ENCODE results near the gene THEM4.
A peak's percentile ranks its signal among the peaks of the same experiment; 100 is the strongest.

Gene THEM4

DNA sequence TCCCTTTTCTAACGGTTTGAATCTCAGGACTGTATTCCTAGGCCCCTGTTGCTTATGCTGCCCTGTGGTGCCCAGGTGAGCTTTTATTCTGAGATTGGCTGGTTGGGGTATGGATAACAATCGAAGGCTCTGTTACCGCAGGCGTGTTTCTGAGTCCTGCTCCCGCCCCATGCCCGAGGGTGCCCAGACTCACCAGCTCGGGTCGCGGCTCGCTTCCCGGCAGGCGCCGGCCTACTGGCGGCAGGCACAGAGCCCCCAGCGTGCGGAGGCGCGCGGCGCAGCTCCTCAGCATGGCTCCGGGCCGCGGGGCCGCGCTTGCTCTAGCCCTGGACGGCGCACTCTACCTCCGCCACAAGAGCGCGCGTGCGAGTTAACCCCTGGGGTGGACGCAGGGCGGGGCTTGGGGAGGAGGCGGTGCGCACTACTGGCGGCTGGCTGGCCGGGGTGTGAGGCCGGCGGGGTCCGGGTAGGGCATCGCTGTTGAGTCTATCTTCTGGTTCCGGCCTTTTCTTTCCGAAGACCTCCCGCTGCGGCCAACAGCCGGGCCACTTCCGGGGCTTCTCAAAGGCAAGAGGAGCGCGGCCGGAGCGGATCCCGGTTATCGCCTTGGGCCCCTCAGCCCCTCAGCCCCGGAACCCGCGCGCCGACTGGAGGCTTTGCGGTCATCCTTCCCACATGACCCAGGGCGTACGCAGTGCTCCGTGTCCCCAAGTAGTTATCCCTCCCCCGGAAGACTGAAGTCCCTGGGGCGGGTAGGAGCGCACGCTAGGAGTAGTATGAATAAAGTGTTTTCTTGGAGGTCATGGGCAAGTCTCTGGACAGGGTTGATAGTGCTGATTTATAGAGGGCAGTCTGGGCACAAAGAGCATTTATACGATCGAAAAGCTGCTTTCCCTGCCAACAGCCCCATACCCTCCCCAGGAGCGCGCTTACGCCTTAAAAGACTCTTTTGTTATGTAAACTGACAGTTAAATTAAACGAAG is at the start of gene THEM4:
Gene THEM4, minus strand, starts transcription at position 345 of the 983 bp plus-strand sequence. Its CDS starts 53 bp downstream, at position 292.
- DNase-seq (ENCODE audit: low spot score) = peak; percentile 91

DNA sequence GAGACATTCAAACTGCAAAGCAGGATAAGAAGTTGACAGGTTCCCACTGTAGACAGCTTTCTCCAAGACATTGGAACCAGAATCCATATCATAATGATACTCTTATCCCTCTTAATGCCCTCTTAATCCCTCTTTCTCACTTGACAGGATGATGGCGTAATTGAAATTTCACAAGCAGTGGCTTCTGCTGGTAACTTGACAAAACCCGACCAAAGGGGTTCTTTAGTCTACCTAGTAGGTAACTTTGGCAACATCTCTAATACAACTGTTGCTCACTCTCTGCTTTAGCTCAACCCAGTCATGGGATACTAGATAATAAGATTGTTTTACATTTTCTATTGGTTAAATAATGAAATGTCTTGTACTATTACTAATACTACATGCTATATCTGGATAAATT is 49.6 kb upstream of the THEM4 start:
- DNase-seq (ENCODE audit: low spot score) = no peak

DNA sequence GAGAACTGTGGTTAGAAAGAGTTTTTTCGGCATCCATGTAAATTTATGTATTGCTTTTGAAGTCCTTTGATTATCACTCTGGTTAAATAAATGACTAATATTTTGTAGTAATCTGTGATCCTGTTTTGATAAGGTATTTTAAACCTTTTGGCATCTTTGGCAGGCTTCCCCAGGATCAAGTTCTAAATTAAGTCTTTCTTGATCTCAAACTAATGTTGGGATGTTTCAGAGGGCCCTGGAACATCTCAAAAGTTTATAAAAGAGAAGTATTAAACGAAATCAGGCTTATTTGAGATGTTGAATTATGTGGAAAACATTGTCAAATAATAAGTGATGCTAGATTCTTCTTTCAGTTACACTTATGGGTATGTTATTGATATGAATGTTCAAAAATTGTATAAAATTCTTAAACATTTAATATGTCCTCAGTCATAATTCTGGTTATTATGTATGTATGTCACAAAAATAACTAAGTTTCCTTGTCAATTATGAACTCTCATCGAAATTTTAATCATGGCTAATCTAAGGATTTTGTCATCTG is 47.7 kb upstream of the THEM4 start:
- no peak for DNase-seq (ENCODE audit: low spot score)

DNA sequence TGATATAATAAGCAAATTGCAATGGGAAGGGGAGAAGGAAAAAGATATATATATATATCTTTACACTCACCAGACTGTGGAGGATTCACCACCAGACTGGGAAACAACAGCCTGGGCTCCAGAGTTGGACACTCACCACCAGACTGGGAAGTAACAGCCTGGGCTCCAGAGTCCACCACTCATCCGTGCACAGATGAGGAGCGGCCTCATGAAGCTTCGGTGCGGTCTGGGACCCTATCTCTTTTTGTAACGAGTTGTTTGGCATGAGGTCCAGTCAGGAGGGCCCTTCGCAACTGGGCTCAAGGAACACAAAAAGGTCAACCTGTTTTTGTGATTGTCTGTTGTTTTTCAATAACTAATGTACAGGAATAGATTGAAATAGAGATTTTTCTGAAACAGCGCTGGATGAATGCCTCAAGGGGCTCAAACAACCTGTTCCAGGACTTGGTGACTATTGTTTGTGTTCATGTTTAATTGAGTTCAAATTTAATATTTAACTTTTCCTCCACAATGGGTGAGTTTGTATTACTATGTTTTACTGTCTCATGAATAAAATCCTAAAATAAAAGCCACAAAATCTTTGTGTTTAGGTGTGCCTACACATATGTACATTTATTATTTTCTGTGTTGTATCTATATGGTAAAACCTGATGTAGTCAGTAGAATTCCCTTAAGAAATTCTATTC is 44.2 kb upstream of the THEM4 start:
- DNase-seq (ENCODE audit: low spot score) = no peak

DNA sequence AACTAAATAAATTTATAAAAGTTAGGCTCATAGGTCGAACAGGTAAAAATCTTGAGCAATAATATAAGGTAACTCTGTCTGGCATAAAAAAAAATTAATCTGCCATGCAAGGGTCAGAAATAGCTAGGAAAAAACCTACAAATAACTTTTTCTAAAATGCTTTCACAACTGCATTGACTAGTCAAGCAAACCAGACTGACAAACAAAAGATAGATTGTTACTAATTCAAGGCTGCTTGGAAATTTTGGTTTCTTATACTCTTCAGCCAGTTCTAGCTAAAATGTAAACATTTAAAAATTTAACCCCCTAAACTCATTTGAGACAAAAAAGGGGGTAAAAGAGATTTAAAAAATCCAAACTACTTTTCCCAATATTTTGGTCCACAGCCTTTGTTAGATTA is 43.5 kb upstream of the THEM4 start:
- DNase-seq (ENCODE audit: low spot score) = no peak

DNA sequence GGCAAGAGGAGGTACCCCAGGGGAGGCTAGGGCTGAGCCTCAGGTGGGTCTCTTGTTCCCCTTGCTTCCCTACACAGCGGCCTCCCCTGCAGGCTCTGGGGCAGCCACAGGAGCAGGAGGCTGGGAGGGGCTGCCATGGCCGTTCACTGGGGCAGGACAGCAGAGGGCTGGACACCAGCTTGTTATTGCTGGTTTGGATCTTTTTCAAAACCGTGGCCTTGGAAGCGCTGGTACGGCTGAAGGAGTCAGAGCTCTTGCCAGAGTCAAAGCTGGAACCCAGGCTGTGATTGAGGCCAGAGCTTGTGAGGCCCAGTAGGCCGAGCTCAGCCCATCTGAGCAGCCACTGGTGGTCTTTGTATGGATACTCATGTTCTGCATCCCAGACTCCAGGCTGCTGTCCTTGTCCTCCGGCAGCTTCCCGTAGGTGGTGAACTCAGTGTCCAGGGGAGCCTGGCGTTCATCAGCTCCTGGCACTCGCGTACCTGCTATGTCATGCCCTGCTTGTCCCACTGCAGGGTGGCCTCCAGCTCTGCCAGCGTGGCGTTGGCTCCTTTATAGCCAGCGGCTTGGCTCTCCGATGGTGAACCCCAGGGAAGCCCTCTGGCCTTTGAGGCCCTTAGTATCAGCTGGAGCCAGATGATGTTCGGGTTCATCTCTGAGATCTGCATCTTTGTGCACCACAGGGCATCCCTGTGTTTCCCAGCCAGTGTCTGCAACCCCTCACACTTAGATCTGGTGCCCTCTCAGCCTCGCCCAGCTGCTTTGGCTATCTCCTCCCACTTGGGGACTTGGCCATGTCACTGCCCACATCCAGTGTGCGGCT is 40.3 kb upstream of the THEM4 start:
- DNase-seq (ENCODE audit: low spot score) = no peak

DNA sequence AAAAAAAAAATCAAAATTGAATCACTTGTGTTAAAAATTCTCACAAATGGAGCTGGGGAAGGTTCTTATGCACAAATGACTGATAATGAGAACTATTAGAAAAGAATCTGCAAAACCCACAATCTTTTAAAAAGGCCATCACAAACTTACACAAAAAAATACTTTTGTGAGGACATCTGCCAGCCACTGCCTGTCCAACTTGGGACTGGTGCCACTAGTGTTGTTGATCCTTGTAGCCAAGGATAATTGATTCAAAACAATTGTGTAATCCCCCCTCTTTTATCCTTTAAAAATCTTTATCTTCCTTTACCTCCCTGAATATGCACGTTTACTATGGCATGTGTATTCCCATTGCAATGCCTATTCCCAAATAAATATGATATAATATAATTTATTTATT is 39.2 kb upstream of the THEM4 start:
- DNase-seq (ENCODE audit: low spot score) = no peak

DNA sequence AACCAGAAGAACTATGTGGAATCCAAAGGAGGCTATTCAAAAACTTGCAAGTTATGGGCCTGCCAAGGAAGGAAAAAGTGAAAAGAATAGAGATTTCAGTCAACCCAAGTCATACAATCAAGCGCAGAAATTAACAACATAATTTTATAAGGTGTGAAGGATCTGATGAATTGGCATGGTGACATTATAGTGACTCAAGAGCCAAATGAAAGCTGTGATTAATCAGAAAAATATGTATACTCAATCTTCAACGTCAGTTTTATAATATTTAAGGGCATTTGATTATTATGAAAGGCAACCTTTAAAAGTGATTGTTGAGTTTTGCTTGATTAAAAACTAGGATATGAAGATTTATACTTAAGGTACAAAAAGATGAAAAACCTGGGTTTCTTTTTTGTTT is 37.8 kb upstream of the THEM4 start:
- no peak for DNase-seq (ENCODE audit: low spot score)

DNA sequence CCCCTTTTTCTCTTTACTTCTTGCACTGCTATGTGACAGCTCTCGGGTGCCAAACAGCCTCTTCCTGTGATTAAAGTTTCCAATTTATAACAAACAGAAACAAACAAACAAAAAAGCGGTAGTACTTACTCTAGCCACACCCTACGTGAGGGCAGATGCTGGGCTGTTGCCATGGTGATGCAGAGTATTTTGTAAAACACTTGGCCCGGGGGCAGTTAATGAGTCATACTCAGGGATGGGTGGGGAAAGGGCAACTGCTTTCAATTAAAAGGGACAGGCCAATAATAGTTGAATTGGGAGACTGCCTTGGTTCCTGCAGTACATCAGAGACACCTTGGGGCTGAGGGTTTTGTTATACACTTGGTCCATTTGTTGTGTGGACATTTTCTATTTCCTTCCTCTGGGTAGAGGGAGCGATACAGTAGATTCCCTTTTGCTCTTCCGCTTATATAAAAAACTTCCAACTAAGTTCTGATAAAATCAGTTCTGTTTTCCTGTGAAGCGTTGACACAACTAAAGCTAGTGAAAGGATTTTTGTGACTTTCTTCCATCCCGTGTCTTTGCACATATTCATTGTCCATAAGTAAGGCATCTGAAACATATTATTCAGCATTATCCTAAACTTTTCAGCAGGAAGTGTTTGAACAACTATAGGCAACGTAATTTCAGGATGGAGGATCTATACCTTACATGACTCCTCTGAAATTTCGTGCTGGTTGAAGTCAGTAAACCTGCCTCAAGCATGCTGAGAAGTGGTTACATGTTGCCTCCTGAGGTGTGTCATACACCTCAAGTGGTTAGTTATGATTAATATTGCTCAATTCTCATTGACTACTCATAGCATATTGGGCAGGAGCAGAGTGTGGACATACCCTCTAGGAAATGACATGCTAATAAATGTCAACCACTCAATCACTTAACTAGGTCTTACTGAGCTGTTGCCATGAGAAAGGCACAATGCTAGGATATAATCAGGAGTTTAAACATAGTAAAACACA is 36.7 kb upstream of the THEM4 start:
- DNase-seq (ENCODE audit: low spot score) = peak; percentile 14

DNA sequence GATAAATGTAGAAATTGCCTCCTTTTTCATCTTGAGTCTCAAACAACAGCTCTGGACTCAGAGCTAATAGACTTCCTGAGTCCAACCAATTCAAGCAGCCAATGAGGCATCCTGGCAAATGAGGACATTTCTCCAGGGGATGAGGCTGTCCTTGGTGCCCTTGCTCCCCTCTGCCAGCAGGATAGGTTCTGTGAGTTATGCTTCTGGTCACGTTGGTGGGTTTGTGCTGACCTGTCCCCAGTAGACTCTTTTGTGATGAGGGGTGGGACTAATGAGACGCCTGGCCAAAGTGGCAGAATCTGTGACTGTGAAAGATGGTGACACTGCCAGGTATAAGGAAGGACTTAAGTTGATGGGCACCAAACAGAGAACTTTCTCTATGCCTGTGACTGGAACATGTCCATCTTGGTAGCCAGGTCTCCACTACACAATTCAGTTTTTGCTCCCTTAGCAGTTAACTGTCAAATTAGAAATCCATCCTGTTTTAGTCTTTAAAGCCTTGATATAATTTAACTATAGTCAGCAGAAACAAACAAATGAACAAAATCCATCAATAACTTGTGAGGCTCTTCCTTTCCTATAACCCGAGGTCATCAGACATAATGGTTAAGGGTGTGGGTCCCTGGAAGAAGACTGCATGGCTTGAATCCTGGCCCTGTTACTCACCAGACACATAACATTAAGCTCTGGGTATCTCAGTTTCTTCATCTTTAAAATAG is 35.7 kb upstream of the THEM4 start:
- DNase-seq (ENCODE audit: low spot score) = no peak

DNA sequence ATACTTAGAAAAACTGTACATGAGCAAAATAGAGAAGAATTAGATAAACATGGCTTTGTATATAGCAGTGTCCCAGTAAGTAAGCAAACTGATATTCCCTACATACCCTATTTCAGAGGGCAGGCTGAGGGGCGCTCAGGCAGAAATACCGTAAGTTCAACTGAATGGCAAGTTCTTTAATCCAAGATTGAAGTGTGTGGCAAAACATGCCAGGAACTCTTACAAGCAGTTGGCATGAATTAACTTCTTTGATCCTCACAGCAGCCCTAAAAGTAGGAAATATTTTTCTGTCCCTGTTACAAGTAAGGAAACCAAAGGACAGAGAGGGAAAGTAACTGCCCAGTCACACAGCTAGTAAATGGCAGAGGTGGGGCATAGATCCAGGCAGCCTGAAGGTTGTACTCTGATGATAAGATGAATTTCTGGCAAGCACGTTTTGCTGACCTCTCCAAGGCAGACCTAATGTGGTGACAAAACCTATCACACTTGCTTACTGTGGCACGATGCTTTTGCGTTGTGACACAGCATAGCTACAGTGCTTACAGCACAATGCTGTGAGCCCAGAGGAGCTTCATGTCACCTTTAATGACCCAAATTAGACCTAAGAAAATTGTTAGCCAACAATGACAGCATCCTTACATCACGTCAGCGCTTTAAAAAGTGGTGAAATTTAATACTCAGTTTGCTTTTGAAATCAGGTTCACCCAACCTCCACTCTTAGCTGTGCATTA is 35.0 kb upstream of the THEM4 start:
- no peak for DNase-seq (ENCODE audit: low spot score)

DNA sequence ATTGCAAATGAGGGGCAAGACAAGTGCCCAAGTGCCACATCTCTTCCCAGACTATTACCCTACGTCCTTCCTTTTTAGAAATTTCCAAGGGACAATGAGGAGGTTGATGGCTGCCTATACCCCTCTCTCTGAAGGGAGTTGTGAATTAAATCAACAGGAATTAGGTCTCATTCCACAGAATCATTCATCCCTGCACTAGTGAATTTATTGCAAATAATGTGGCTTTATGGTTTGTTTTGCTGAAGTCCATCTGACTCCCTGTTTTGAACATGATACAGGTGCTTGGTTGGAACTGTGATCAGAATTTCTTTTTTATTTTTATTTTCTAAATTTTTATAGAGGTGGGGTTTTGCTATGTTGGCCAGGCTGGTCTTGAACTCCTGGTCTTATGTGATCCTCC is 34.3 kb upstream of the THEM4 start:
- DNase-seq (ENCODE audit: low spot score) = no peak

DNA sequence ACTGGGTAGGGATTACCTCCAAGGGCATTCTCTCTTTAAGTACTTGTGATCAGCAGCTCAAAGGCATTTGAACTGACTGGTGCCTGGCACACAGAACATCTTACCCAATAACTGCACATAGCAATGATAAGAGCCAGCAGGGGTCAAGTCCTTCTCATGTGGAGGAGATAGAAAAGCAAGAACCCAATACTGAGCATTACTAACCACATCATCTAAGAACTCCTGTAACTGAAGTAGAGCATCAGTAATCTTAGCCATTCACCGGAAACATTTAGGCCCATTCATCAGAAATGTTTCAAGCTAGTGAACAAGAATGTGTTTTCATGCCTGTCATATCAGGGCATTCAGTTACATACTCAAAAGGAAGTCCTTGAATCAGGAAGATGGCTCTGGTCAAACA is 33.6 kb upstream of the THEM4 start:
- no peak for DNase-seq (ENCODE audit: low spot score)

DNA sequence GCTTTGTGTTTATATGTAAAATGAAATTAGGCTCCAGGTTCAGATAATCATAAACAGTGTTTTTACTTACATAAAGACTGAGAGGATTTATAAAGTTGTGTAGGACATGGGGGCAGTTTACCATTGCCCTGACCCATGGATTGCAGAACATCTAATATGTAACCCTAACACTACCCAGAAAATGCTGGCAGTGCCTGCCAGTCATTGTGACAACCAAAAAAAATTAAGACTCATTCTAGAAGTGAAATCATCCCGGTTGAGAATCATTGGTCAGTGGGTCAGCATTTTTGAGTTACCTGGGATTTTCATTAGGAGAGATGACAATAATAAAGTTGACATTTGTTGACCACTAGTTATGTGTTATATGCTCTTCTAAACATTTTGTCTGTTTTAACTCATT is 31.2 kb upstream of the THEM4 start:
- no peak for DNase-seq (ENCODE audit: low spot score)

DNA sequence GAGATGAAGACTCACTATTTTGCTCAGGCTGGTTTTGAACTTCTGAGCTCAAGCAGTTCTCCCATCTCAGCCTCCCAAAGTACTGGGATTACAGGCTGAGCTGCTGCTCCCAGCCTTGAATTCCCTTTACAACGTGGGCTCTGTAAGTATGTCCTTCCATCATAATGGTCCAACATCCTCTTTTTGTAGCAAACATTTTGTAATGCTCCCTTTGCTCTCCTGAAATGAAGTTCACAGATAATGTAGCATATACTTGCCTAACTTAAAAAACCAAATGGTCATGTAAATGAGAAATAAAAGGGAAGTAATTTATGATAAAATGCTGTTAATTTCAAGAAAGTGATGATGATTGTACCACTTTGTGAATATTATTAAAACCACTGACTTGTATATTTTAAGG is 30.5 kb upstream of the THEM4 start:
- no peak for DNase-seq (ENCODE audit: low spot score)

DNA sequence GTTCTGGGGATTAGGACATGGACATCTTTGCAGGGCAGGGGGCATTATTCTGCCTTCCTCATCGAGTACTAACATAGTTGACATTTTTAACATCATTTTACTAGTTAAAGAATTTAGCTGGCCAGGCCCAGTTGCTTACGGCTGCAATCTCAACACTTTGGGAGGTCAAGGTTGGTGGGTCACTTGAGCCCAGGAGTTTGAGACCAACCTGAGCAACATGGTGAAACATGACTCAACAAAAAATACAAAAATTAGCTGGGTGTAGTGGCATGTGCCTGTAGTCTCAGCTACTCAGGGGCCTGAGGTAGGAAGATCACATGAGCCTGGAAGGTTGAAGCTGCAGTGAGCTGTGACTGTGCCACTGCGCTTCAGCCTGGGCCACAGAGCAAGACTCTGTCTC is 29.8 kb upstream of the THEM4 start:
- DNase-seq (ENCODE audit: low spot score) = no peak

DNA sequence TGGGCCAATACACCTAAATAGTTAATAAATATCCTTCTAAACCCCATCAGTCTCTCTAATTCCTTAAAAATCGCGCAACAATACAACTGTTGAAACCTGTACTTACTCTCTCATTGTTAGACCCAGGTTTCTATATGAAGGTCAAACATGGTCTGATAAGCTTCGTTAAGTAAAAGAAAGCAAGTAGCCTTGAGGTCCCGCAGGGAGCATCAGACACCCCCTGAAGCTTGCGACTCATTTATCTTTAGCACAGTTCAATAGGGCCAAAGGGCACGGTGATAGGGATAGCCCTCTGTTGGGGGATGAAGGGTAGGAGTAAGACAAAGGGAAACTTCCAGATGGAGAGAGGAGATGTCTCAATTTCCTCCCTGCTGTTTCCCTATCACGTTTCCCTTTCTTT is 27.3 kb upstream of the THEM4 start:
- DNase-seq (ENCODE audit: low spot score) = no peak

DNA sequence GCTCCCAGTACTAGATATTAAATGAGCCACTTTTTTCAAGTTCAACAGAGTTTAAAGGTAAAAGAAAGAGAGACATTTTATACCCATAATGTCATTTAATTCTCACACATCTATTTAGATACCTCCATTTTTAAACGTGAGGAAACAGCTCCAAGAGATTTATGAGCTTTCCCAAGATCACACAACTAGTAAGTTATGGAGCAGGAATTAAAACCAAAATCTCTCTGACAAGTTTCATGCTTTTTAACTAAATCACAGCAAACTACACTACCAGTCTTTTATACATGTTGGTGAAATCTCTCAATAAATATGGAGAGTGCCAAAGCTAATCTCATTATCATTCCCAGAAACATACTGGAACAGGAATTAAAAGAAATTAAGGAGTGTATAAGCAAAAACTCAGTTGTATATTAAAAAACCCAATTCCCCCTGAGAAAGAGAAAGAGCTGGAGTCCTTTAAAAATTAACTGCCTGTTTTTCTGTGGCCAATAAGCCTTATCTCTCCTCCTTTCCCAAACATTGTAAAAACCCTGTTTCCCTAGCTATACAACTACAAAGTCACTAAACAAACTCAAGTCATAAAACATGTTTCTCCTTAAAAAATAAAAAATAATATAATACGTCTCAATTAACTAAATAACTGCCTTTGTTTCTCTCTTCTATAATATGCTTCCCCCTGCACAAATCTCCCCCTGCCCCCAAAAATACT is 26.7 kb upstream of the THEM4 start:
- no peak for DNase-seq (ENCODE audit: low spot score)

DNA sequence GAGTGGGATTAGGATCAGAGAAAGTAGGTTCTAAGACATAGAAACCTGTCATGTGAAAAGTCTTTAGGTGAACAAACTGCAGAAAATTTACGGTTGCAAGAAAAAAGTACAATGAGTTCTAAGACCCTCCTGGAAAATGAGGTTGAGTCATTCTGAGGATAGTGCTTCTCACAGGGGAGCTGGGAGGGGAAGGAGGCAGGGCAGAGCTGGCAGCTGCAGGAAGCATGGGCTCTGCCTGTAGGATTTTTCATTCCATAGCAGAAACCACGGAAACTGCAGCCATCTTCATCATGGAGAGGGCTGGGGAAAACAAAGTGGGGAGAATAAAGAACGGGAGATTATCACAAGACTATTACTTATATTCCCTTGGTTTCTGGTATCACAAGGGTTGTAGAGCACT is 25.8 kb upstream of the THEM4 start:
- no peak for DNase-seq (ENCODE audit: low spot score)

Measured in pons (tissue), 1 donor.